Activated T-helper 9 cell treated with anti-CD3 and anti-CD28 coated beads, Interleukin-2, amount 50 U/mL, for 16 hours (primary cell): Measurements from ENCODE around the gene CPTP.

ENCODE experiments used
- DNase-seq: peaks from one replicate; pipeline ENCODE4 v3.0.0-alpha.2; 2020; ENCODE audit warnings: low read depth

CPTP gene

DNA sequence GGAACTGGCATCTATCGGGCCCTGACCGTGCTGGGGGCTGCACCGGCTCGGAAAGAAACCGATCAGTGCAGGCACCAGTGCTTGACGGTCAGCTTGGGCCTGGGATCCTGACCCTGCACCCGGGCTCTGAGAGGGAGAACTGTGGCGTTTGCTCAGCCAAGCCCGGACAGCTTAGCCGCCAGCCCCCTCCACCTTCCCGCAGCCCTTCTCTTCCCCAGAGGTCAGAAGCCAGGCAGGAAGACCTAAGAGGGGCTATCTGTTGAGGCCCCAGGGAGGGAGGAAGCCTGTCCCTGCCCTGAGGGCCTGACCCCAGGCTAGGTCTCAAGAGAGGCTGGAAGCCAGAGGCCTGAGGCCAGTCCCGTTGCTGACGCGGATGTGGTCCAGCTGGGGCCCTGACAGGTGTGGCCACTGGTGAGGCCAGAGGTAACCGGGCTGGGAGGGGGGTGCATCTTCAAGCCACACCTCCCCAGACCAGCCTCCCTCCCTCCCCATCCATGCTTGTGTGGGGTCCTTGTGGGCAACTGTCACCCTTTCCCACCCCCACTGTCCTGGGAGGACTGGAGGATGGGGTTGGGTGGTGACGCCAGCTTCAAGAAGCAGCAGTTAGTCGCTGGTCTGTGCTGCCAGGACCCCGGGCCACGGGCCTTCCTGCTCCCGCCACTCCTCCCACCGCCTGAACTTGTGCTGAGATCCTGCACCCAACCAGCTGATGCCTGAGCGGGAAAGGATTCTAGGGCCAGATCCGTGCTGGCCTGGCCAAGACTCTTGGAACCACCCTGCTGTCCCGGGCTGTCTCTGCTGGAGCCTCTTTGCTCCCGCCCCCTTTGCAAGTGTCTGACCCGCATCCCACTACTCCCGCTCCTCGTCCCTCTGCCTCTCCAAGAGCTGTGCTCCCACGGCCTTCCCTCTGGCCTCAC is 27.2 kb downstream of the CPTP start:
- no peak for DNase-seq

DNA sequence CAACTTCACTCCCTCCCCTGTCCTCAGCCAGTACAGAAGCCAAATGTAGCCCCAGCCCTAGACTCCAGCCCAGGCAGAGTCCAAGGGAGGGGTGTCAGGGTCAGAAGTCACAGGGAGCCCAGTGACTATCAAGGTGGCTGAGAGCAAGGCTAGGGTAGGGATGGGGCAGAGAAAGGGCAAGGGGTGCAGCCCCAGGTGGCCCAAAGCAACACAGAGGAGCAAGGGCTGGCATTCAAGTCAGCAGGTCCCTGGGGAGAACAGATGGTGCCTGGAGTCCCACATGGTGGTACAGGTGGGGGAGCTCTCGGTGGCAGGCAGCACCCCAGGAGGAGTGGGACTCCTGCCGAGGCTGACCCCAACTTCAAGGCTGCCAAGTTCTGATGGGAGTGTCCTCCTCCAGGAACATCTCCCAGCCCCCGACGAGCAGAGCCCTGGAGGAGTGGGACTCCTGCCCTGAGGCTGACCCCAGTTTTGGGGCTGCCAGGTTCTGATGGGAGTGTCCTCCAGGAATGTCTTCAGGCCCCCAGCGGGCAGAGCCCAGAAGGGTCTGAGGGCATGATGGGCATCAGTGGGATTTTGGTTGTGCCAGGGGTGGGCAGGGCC is 28.3 kb downstream of the CPTP start:
- DNase-seq: no peak

DNA sequence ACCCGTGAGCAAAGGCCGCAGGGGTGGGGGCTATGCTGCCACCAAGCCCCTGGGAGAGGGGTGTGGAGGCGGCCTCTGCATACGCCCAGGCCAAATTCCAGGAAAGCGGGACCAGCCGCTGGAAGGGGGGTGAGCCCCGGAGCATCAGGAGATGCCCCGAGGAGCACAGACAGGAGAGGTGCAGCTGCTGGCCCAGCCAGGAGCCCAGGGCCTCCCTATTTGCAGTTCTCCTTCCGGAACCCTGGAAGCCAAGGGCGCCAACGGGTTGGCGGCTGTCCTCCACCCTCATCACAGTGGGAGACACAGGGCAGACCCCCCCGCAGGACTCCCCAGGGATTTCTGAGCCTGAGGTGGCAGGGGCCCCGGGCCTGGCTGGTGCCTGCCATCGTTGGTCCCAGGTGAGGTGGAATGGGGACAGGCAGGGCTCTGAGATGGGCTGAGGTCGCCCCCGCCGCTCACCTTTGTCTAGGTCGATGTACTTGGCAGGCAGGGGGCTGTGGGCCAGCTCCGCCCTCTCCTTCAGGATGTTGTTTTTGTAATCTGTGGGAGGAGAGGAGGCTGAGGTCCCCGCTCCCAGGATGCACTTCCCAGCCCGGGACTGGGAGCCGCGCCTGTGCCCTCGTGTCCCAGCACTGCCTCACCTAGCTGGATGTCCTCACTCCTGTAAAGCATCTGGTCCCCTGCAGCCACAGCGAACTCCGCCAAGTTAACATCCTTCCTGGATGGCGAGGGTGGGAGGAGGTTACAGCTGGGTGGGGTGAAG is 29.0 kb downstream of the CPTP start:
- no peak for DNase-seq

DNA sequence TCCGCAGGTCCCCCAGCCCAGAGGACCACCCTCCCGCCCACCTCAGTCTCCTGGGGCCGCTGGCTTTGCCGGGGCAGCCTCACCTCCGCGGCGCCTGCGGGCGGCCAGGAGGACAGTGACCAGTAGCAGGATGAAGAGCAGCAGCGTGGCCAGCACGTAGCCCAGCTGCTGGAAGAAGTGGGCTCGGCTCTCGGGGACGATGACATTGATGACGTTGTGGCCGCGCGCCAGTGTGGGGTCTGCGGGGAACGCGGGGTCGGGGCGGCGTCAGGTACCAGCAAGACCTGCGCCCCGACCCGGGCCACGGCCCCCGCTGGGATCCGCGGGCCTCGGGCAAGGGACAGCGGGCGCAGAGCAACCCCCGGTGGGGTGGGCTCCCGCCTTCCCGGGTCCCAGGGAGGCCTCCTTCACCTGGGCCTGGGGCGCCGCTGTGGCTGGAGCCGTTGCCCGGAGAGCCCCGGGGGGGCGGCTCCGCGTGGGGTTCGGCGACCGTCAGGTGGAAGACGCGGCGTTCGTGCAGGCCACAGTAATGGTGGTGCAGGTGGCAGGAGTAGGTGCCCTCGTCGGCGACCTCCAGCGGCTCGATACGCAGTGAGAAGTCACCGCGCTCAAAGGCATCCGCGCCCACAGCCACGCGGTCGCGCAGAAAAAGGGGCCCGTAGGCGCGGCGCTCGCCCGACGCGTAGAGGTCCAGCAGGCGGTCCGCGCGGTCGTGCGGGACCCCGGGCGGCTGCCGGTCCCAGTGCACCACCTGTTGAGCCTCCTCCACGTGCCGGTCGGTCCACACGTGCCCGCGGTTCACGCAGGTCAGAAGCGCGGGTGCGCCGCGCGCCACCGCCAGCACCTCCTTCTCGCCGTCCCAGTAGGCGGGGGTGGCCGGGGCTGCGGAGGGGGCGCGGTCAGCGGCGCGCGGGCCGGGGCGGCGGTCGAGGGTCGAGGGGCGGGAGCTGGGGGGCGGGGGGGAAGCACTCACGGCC is 30.0 kb downstream of the CPTP start:
- no peak for DNase-seq

DNA sequence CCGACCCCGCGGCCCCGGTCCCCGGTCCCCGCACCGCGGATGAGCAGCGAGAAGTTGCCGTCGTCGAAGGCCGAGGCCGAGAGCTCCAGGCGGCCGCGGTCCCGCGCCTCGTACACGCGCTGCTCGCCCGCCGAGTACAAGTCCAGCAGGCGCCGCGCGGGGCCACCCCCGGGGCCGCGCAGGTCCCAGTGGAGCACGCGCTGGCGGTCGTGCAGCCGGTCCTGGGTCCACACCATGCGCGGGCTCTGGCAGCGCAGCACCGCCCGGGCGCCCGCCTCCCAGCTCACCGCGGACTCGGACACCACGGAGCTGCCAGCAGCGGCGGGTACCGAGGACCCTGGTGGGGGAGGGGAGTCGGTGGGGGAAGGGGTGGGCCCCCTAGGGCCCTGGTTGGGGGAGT is 30.8 kb downstream of the CPTP start:
- DNase-seq: no peak

DNA sequence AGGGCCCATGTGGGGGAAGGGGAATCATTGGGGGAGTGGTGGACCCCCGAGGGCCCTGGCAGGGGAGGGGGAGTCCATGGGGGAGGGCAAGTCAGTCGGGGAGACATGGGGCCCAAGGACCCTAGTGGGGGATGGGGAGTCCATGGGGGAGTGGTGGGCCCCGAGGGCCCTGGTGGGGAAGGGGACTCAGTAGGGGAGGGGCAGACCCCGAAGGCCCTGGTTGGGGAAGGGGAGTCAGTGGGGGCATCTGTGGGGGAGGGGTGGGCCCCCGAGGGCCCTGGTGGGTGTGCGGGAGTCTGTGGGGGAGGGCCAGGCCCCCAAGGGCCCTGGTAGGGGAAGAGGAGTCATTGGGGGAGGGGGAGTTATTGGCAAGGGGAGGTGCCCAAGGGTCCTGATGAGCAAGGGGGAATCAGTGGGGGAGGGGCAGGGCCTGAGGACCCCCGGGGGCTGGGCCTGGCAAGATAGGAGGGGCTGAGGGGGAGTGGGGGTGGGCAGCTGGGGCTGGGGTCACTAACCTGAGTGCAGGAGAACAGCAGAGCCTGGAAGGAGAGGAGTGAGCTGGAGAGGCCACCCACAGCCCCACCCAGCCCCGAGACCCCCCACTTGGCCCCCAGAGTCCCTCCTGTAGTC is 31.7 kb downstream of the CPTP start:
- no peak for DNase-seq

DNA sequence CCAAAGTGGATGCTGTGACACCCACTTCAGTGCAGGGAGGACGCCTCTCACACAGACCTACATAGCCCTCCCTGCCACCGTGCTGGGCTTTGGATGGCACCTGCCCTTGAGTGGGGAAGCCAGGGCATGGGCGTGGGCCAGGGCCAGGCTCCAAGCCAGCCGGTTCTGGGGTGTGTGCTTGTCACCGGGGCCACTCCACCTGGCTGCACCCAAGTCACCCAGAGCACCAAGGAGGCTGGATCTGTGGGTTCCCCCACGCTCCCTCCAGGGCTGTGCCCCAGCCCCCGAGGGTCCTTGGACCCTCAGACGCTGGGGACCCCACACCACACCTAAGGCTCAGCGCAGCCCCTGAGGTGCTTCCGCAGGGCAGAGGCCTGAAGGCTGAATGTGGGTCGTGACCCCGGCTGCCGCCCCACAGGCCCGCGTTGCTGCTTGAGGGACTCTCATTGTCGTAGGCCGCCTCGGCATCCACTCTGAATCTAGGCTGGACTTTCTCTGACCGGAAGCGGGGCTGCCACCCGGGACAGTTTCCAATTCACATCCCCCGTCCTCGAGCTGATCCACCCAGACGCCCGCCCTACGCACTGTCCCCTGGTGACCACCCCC is 32.3 kb downstream of the CPTP start:
- DNase-seq: no peak

DNA sequence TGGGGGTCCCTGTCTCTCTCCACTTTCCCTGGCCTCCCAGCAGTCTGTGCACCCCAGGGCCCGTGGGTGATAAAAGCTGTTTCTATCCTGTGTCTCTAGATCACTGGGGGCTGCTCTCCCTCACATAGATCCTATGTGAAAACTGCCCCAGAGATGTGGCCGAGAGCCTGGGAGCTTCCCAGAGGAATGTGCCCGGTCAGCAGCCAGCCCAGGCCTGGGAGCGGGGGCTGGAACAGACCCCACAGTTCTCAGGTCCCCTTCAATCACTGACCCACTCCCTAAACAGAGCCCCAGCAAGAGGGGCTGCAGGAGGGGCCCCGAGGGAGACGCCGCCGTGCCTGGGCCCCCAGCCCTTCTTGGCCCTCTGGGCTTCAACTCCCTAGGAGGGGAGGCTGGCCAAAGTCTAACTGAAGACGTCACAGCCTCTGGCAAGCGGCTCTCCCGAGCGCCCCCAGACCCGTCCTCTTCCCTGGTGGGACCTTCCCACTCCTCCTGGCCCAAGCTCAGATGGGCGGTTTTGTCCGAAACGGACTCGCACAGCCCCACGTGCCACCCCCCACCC is 33.4 kb downstream of the CPTP start:
- no peak for DNase-seq

DNA sequence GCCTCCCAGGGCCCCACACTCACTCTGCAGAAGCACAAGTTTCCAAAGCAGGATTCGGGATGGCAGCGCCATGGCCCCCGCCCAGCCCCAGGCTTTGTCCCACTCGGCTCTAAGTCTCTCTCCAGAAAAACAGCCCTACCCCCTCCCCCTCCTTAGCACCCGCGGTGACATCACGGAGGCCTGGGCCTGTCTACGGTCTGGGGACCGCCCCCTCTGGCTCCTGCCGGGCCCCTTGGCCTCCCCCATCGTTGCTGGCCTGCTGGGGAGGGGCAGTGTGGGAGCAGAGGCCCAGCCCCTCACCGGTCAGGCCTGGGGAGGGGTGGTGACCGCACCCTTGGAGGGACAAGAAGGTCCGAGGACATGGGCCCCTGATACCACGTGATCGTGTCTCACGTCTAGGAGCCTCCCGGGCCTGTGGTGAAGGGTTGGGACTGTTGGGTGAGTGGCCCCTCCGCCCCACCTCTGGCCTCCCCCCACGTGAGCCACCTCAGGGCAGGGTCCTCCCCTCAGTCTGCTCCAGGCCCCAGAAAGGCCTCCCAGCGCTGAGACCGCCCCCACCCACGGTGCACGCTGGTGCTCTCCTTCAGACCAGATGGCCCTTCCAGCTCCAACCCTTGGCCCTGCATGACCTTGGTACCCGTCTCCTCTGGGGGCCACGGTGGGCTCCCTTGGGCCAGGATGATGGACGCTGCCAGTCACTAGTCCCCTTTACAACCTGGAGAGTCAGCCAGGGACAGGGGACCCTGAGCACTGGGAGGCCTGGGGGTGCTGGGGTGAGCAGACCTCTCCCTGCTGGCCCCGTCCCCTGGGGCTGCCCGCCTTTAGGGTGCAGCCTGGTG is 34.0 kb downstream of the CPTP start, which contains the start of gene MXRA8:
TSS of gene MXRA8 (minus strand) at position 123 of the 839 bp plus-strand sequence. CDS start at position 72, 51 bp downstream.
- no peak for DNase-seq

DNA sequence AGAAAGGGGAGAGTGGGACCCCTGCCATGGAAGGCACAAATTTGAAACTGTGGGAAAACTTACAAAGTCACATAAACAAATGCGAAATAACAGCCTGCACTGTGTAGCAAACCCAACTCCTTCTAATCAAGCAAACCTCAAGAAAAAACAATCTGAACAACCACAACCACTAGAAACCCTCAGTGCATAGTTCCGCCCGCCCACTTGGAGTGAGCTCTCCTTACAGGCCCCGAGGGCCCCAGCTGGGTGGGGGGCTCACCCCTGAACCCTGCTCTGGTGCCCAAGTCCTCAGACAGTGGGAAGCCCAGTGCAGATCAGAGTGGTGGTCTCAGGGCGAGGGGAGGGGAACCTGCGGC is 34.7 kb downstream of the CPTP start:
- DNase-seq: no peak

DNA sequence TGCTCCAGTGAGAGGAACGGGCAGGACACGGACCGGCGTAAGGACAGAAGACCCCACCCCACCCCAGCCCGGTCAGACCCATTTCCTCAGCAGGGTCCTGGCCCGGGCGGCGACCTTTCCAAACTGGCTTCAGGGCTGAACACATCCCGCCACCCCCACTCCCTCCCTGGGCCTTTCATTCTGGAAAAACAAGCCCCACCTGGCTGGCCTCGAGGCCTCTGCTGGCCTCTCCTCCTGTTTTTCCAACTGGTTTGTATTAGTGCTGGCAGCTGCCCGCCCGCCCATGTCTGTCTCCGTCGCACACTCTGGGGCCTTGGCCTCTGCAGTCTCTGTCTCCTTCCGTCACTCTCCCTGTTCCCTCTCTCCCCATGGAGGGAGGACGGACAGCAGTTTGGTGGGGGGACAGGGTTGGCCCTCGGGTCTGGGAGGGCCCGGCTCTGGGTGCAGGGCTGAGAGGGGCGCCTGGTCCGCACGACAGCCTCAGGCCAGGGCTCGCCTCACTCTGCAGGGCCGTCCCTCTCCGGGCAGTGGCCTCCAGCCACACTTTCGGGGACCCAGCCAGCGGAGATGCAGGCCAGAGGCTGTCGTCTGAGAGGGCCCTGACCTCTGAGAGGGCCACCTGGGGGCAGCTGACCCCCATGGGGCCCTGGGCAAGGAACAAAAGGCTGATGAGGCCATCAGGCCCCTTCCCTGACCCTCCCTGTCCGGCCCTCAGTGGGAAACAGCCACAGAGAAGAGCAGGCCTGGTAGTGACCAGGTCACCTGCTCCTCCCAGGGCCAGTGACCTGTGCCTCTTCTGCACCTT is 35.3 kb downstream of the CPTP start:
- no peak for DNase-seq

DNA sequence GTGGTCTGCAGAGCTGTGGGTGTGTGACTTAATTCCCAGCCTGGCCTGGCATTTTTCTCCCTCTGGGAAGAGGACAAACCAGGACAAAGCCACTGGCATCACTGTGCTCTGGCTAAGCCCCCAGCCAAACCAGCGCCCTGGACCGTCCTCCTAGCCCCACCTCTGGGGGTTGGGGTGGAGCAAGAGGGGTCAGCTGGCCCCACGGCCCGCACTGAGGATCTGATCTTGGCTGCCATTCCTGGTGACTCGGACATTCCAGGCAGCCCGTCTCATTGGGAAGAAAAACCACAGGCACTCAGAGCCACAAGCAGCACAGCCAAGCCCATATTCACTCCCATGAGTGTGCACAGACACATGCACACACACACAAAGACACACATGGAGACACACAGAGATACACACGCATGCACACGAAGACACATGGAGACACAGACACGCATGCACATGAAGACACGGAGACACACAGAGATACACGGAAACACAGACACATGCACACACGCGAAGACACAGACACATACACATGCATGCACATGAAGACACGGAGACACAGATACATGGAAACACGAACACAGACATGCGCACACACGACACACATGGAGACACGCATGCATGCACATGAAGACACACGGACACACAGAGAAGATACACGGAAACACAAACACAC is 36.0 kb downstream of the CPTP start:
- no peak for DNase-seq

DNA sequence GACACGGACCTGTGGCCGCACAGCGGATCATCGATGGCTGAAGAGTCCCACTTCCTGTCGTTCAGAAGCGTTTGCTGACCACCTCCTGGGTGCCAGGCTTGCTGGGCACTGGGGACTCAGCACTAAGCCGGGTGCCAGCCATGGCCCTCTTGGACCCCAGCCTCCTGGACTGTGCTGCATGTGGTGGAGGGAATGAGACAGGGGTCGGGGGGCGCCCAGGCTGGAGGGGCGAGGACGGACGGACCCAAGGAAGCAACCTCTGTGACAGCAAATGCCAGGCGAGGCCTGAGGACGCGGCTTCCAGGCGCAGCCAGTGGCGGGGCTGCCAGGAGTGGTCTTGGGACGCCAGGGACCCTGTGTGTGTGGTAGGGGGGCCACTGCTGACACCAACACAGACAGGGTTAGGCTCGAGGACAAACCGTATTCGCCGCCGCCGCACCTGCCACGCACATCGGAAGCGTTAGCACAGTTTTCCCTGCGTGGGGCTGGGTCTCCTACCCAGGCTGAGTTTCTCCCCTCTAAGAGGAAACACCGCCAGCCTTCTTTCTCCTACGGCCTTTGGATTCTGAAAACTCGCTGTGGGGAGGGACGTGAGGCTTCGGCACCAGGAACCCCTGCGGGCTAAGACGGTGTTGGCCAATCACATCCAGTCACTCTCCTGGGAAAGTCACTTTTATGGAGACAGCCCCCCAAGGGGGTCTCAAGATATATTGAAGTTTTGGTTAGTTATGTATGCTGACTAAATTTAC is 36.8 kb downstream of the CPTP start:
- DNase-seq: no peak

DNA sequence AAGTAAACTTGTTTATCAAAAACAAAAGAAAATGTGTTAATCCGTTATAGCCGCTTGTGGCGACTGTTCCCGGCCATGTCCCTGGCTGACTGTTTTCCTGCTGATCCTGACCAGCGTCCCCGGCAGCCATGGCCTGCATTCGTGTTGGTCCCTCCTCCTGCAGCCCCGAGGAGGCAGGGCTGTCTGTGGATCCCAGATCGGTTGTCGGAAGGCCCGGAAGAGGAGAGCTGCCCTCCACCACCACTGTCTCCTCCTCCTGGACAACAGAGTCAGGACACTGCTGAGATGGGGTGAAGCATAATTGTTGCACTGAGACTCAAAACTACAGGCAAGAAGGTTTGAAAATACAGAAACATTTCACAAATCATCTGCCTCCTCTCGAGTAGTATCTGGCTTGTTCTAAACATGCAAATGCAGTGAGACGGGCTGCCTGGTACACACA is 37.4 kb downstream of the CPTP start:
- DNase-seq: no peak

DNA sequence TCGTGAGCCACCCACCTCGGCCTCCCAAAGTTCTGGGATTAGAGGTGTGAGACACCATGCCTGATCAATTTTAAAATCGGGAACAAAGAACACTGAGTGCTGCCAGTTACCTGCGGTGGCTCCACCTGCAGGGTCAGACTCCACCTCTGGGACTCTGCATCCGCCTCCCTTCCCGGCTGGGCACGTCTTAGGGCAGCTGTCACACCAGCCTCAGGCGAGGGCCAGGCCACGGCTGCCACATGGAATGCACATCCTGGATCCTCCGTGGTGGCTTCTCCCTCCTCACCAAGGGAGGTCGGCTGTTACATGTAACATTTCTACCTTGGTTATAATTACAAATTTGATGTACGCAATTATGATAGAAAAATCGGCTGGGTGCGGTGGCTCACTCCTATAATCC is 39.7 kb downstream of the CPTP start:
- no peak for DNase-seq

DNA sequence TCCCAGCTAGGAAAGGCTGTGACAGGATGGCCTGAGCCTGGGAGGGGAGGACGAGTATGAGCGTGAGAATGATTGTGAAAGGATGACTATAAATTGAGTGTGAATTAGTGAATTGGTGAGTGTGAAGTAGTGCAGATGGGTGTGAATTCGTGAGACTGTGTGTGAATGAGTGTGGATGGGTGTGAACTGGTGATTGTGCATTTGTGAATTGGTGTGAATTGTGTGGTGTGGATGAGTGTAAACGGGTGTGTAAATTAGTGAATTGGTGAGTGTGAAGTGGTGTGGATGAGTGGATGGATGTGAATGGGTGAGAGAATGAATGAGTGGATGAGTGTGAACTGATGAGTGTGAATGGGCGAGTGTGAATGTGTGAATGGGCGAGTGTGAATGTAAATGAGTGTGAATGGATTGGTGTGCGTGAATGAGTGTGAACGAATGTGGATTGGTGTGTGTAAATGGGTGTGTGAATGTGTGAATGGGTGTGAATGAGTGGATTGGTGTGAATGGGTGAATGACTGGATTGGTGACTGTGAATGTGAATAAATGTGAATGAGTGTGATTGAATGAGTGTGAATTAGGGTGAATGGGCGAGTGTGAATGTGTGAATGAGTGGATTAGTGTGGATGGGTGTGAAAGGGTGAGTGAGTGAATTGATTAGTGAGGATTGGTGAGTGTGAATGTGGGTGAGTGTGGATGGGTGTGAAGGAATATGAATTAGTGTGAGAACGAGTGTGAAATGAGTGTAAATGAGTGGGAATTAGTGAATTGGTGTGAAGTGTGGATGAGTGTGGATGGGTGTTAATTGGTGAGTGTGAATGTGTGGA is 41.5 kb downstream of the CPTP start:
- no peak for DNase-seq
